GM13976 (cell line): ENCODE measurements around the gene TAC1.

Source experiments
- DNase-seq: peaks from one replicate; pipeline ENCODE4 v3.0.0; 2012; ENCODE audit warnings: low spot score
- CTCF ChIP-seq: IDR thresholded peaks from 2 replicates; pipeline ENCODE4 v1.5.1; 2012; ENCODE audit warnings: borderline replicate concordance, mild to moderate bottlenecking; ENCODE audit not compliant: insufficient read depth; ENCODE audit errors: extremely low read depth, missing control alignments, control extremely low read depth
- in situ Hi-C: fragments of 300-500 bp; cut with MboI; formaldehyde crosslinking; loops from one replicate; pipeline ENCODE4 v1.12.0; 2022; ENCODE audit warnings: low sequenced_read_pairs, mixed read lengths, inconsistent platforms; ENCODE audit not compliant: unreplicated experiment

TAC1 gene

GRCh38 chr7:97731736-97732564 lies at the start of gene TAC1:
TAC1 (plus strand) TSS chr7:97732086; CDS start chr7:97732613, 527 bp downstream.
- in situ Hi-C loops = no loop called here
- DNase-seq = no peak
- no peak for TF ChIP-seq CTCF

GRCh38 chr7:97685952-97686351 lies 45.9 kb upstream of the TAC1 start:
- DNase-seq = no peak
- in situ Hi-C loops = no loop called here
- no peak for TF ChIP-seq CTCF

- no peak for DNase-seq
- TF ChIP-seq CTCF = no peak
- in situ Hi-C loops = no loop called here
Measured at GRCh38 chr7:97693586-97693985, 38.3 kb upstream of the TAC1 start.

GRCh38 chr7:97694355-97694754 lies 37.5 kb upstream of the TAC1 start:
- no peak for TF ChIP-seq CTCF
- no peak for DNase-seq
- in situ Hi-C loops = no loop called here

GRCh38 chr7:97697396-97697795 lies 34.5 kb upstream of the TAC1 start:
- no peak for DNase-seq
- TF ChIP-seq CTCF = no peak
- in situ Hi-C loops = no loop called here

GRCh38 chr7:97722386-97722785 lies 9.5 kb upstream of the TAC1 start:
- DNase-seq = no peak
- in situ Hi-C loops = no loop called here
- no peak for TF ChIP-seq CTCF

- DNase-seq = no peak
- in situ Hi-C loops = no loop called here
- TF ChIP-seq CTCF = no peak
Measured at GRCh38 chr7:97732565-97733275, 834 bp downstream of the TAC1 start.
